Amniotic epithelial cell (primary cell): ENCODE measurements around the gene ATG4B.
A peak's percentile ranks its signal among the peaks of the same experiment; 100 is the strongest.
"Not testable (repeated sequence)": the region's sequence is repeated elsewhere in the genome, so short reads cannot be mapped to it uniquely, and the experiment has no call there.

ENCODE experiments used
- DNase-seq: peaks from one replicate; pipeline ENCODE4 v3.0.0-alpha.2; 2010; ENCODE audit warnings: low read depth

ATG4B gene

GRCh38 chr2:241640165-241640795 lies 2.8 kb downstream of the ATG4B start:
- no peak for DNase-seq

GRCh38 chr2:241641631-241642030 lies 4.1 kb downstream of the ATG4B start:
- DNase-seq = no peak

GRCh38 chr2:241645056-241645914 lies 7.8 kb downstream of the ATG4B start:
- no peak for DNase-seq

DNA sequence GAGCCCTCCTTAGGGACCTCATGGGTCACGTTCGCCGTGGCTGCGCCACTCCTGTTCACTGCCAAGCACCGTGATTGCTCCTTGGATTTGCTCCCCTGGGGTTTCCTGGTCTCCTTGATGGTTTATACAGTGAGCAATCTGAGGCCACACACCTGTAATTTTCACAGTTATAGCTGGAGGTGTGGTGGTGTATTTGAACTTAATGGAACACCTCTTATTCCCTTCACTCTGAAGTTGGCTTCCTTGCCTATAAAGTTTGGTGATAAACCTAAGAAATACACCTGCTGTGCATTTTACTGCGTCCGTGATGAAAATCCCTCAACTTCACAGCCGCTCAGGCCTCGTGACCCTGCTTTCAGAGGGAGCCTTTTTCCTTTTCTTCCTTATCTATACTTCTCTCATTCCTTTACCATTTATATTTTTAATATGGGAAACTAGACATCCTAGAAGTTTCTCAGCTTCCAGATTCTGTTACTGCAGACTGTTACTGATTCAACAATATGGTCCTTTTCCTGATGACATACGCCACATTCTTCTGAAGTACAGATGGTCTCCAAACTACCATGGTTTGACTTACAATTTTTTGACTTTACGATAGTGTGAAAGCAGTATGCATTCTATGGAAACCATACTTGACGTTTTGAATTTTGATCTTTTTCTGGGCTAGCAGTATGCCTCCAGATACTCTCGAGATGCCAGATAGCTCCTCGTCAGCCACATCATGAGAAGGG lies 8.6 kb downstream of the ATG4B start:
- no peak for DNase-seq

DNA sequence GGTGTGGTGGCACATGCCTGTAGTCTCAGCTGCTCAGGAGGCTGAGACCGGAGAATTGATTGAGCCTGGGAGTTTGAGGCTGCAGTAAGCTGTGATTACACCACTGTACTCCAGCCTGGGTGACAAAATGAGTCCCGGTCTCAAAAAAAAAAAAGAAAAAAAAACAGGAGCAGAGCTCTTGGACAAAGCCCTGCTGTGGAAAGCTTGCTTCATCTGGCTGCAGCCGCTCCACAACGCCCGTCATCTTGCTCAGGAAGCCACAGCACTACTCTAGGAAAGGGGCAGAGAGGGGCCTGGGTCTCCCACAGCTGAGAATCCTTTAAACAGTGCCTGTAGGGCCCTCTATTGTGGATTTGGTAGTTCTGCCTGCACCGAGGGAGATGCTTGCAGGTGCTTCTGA lies 11.0 kb downstream of the ATG4B start:
- no peak for DNase-seq

DNA sequence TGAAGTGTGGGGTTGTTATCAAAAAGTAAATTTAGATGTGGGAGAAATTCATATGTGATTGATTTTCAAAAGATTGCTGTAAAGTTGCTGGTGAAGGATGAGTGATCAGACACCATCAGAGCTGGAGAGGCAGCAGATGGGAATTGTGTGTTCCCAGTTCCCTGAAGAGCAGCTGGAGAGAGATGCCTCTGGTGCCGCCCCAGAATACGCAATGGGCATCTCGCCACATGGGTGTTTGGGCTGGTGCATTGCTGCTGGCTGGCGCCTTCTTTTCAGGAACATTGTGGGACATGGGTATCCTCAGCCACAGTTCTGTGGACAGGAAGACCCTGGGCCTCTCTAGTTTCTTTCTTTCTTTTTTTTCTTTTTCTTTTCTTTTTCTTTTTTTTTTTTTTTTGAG lies 11.9 kb downstream of the ATG4B start:
- no peak for DNase-seq

DNA sequence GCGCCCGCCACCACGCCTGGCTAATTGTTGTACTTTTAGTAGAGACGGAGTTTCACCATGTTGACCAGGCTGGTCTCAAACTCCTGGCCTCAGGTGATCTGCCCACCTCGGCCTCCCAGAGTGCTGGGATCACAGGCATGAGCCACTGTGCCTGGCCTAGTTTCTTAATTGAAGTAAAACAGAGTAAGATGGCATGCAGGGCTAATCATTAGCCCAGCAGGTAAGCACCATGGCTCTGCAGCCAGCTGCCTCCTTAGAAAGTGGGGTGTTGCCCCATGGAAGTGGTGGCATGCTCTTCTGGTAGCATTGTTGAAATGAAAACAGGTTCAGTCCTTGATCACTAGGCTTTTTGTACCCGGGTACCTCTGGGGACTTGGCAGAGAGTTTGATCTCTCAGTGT lies 12.4 kb downstream of the ATG4B start:
- no peak for DNase-seq

GRCh38 chr2:241652142-241652541 lies 14.6 kb downstream of the ATG4B start:
- no peak for DNase-seq

GRCh38 chr2:241652722-241653121 lies 15.2 kb downstream of the ATG4B start:
- DNase-seq = no peak

GRCh38 chr2:241653210-241653750 lies 15.8 kb downstream of the ATG4B start:
- no peak for DNase-seq

GRCh38 chr2:241654551-241654950 lies 17.1 kb downstream of the ATG4B start:
- no peak for DNase-seq

- DNase-seq = no peak
Measured at GRCh38 chr2:241655516-241656189, 18.2 kb downstream of the ATG4B start.

DNA sequence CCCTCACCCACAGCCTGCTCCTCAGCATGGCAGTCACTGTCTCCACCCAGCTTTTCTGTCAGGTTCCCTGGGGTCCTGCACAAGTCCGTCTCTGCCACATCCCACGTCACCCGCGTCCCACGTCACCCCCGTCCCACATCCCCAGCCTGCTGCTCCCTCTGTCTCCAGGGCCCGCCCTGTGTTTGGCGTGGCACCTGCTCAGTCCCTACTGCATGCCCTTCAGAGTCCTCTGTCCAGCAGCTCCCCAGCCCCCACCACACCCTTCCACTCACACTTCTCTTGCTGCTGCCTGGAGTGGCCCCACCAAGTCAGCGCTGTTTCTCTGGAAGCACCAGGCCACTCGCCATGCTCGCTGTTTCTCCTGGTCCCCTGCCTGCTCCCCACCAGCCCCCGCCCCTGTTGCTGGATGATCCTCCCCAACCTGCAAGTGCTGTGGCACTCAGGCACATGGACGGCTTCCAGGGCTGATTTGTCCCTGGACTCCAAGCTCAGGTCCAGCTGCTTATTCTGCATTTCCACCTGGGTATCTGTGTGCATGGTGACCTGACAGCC lies 18.8 kb downstream of the ATG4B start:
- DNase-seq = no peak

DNA sequence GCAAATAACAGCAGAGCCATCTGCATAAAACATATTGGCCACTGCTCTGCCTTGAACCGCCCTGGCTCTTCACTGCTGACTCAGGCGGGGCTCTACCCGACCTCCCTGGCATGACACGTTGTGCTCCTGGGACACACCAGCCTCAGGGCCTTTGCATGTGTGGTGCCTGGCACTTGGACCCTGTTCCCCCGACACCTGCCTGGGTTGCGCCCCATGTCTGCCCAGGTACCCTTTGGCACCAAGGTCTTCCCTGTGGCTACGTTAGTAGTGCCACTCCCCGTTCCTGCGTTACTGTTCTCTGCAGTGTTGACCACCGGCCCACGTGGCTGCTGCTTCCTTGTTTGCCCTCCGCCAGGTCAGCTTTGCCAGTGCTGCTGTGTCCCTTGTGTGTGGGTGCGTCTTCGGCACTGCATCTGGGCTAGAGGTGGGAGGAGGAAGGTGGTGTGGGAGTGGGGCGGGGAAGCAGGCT lies 20.3 kb downstream of the ATG4B start:
- DNase-seq = no peak

DNA sequence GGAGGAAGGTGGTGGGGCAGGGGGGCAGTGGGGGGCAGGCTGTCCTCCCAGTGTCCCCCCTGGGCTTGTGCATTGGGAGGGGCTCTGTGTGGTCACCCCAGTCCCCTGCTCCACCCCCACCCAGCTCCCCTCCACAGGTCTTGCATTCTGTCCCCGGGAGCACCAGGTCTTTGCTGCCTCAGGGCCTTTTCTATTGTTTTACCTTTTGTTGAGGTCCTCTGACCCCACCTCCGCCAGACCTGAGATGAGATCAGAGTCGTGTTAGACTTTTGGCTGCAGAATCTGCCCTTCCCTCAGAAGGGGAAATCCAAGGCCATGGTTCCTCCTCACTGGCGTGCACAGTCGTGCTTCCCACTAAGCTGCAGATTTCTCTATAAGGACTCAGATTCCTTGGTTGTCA lies 20.8 kb downstream of the ATG4B start:
- no peak for DNase-seq

DNA sequence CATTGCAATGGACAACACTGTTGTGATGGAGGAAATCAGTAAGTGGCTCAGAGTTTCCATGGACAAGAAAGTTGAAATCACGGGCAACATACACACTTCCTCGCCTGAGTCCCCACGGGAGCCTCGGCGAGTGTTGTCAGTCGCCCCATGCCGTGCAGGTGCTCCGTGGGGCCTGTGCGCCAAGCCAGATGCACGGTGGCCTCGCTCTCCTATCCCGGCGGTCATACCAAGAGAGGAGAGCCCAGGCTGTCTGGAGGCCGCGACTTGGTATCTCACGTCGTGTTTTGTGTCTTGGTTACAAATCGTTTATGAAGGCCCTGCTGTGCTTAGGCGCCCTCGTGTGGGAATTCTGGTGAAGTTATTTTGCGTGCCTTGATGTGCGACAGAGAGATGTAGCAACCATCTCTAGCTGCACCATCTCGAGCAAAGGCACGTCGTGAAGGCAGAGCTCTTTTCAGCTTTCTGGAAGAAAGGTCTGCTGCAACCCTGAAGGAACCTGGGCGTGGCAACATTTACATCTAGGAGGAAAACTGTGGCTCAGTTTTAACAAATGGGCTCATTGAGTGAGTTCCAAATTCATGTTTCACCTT lies 21.8 kb downstream of the ATG4B start:
- DNase-seq = peak; percentile 73

DNA sequence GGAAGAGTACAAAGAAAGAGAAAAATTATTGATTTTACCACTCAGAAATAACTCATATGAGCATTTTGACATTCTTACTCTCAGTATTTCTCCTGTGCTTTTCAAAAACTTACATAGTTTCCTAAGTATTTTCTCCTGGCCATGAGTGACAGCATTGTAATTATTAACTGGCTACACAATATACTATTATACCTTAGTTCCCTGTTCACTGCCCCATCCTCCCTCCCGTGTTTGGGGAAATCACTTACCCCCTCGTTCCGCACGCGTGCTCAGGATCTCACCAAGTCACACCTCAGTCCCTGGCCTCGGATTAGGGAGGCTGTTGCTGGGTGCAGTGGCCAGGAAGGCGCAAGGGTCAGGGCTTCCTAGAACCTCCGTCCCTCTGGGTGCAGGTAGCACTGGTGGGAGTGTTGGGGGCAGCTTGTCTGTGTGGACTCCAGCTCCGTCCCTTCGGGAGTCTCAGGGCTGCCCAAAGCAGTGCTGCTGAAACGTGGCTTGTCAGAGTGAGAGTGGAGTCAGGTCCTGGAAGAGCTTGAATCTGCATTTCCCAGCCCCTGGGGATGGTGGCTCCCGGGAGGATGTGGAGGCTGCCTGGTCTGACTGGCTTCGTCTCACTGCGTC lies 23.2 kb downstream of the ATG4B start:
- no peak for DNase-seq

GRCh38 chr2:241662731-241663130 lies 25.2 kb downstream of the ATG4B start:
- DNase-seq = not testable (repeated sequence)

DNA sequence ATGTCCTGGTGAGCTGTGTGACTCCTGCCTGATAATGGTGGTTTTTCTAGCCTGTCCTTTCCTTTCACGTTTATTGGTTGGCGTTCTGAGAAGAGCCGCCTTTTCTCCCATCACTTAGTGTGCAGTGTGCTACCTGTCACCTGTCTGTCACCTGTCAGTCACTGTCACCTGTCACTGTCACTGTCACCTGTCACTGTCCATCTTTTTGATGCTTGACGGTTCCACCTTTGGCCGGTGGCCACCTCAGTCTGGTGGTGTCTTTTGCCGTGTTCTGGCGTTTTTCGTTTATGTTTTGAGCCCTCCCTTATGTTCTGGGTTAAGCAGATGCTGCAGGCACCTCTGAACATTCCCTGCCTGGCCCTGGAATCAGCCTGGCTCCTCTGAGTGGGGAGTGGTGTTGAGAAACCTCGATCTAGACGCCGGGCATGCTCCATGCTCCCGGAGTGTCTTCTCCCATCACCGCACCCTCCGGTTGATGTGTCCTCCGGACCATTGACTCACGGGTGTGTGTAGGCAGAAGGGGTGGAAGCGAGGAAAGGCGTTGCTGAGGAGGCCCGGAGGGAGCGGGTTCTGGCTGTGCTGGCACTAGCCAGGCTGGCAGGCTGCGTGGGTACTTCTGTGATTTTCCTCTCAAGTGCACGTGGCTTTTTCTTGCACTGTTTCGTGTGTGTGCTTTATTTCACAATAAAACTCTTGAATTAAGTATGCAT lies 28.4 kb downstream of the ATG4B start:
- peak; percentile 79 for DNase-seq
